BLaER1 treated with 17β-estradiol and CSF1 and Interleukin-3, amounts not matched to agents 10 nM and 100 nM (cell line): Measurements from ENCODE around the gene L2HGDH.

ENCODE experiments used
- H3K27ac ChIP-seq, 11 experiments: shearing (Covaris generic); formaldehyde crosslinking; 2 replicates each; pipeline ENCODE4 v1.8.1; 2022
- H3K27me3 ChIP-seq, 11 experiments: shearing (Covaris generic); formaldehyde crosslinking; 2 replicates each; pipeline ENCODE4 v1.8.1; 2022
- H3K36me3 ChIP-seq, 11 experiments: shearing (Covaris generic); formaldehyde crosslinking; 2 replicates each; pipeline ENCODE4 v1.8.1; 2022
- H3K4me1 ChIP-seq, 10 experiments: shearing (Covaris generic); formaldehyde crosslinking; 2 replicates each; pipeline ENCODE4 v1.8.1; 2022
- H3K4me2 ChIP-seq, 11 experiments: shearing (Covaris generic); formaldehyde crosslinking; 2 replicates each; pipeline ENCODE4 v1.8.1; 2022
- H3K4me3 ChIP-seq, 10 experiments: shearing (Covaris generic); formaldehyde crosslinking; 2 replicates each; pipeline ENCODE4 v1.8.1; 2022
- H3K9ac ChIP-seq, 11 experiments: shearing (Covaris generic); formaldehyde crosslinking; 2 replicates each; pipeline ENCODE4 v1.8.1; 2022
- H3K9me3 ChIP-seq, 11 experiments: shearing (Covaris generic); formaldehyde crosslinking; replicated peaks in 1 of 11; 2 replicates each; pipeline ENCODE4 v1.8.1; 2022
- H4K20me1 ChIP-seq, 11 experiments: shearing (Covaris generic); formaldehyde crosslinking; 2 replicates each; pipeline ENCODE4 v1.8.1; 2022
- Cebpa-rat ChIP-seq, 11 experiments: shearing (Covaris generic); IDR thresholded peaks; 2 replicates each; pipeline ENCODE4 v1.8.1; 2022

Gene L2HGDH

GRCh38 chr14:50254248-50254647 lies 57.8 kb downstream of the L2HGDH start:
- Histone ChIP-seq H3K9ac (no peak overlapping the region), H3K36me3 (peaks cover 0 to 46% (median 29%) of the 10 kb centered on the region in 11 experiments; a peak in 17 of 22 replicates), H3K27me3 (no peaks in the 10 kb centered on the region), H3K27ac (no peak overlapping the region), H3K9me3 (peaks cover 0 to 19% (median 13%) of the 10 kb centered on the region in 11 experiments; a peak in 13 of 22 replicates), H3K4me2 (no peak overlapping the region), H4K20me1 (no peaks in the 10 kb centered on the region), H3K4me3 (no peak overlapping the region), H3K4me1 (no peaks in the 10 kb centered on the region)
- no peak for TF ChIP-seq Cebpa-rat (IDR thresholded peaks at IDR 0.05)

- H3K9me3 ChIP-seq, result peaks cover 0 to 19% (median 13%) of the 10 kb centered on the region in 11 experiments; a peak in 13 of 22 replicates
- no peak overlapping the region for H3K4me3 ChIP-seq
- no peak for TF ChIP-seq Cebpa-rat (IDR thresholded peaks at IDR 0.05)
- H3K36me3 ChIP-seq, result peaks cover 0 to 60% (median 39%) of the 10 kb centered on the region in 11 experiments; a peak in 19 of 22 replicates
- no peaks in the 10 kb centered on the region for H3K27me3 ChIP-seq
- H3K4me1 ChIP-seq, result no peaks in the 10 kb centered on the region
- no peak overlapping the region for H3K27ac ChIP-seq
- H3K4me2 ChIP-seq, result no peak overlapping the region
- H4K20me1 ChIP-seq, result no peaks in the 10 kb centered on the region
- no peak overlapping the region for H3K9ac ChIP-seq
These were observed 62.8 kb downstream of the L2HGDH start for GRCh38 chr14:50249136-50249775.

- Histone ChIP-seq H3K4me1 (no peaks in the 10 kb centered on the region), H3K4me2 (no peak overlapping the region), H3K9me3 (peaks cover 0 to 11% (median 2%) of the 10 kb centered on the region in 11 experiments; a peak in 8 of 22 replicates), H3K27ac (no peak overlapping the region), H3K36me3 (peaks cover 0 to 47% (median 29%) of the 10 kb centered on the region in 11 experiments; a peak in 18 of 22 replicates), H4K20me1 (no peaks in the 10 kb centered on the region), H3K9ac (no peak overlapping the region), H3K4me3 (no peak overlapping the region), H3K27me3 (no peaks in the 10 kb centered on the region)
- TF ChIP-seq Cebpa-rat (IDR thresholded peaks at IDR 0.05), result peak in 1 of 11 experiments; percentile 54; a peak in 1 of 22 replicates
These were observed 64.8 kb downstream of the L2HGDH start for GRCh38 chr14:50247245-50247644.

- Histone ChIP-seq H3K9me3 (no peaks in the 10 kb centered on the region), H3K27me3 (no peaks in the 10 kb centered on the region; a peak in 1 of 22 replicates), H3K4me3 (no peak overlapping the region), H3K9ac (no peak overlapping the region), H3K4me2 (no peak overlapping the region), H3K4me1 (peaks cover 1 to 5% (median 4%) of the 10 kb centered on the region in 10 experiments), H3K27ac (no peak overlapping the region), H3K36me3 (peaks cover 0 to 27% (median 7%) of the 10 kb centered on the region in 11 experiments; a peak in 11 of 22 replicates), H4K20me1 (no peaks in the 10 kb centered on the region)
- no peak for TF ChIP-seq Cebpa-rat (IDR thresholded peaks at IDR 0.05)
These were observed 69.3 kb downstream of the L2HGDH start for GRCh38 chr14:50242566-50243310.

- Histone ChIP-seq H3K9me3 (no peaks in the 10 kb centered on the region), H3K4me2 (no peak overlapping the region), H3K27me3 (no peaks in the 10 kb centered on the region; a peak in 1 of 22 replicates), H4K20me1 (no peaks in the 10 kb centered on the region), H3K36me3 (peaks cover 0 to 27% (median 7%) of the 10 kb centered on the region in 11 experiments; a peak in 11 of 22 replicates), H3K4me1 (peaks cover 7 to 11% (median 10%) of the 10 kb centered on the region in 10 experiments), H3K27ac (no peak overlapping the region), H3K9ac (no peak overlapping the region), H3K4me3 (no peak overlapping the region)
- no peak for TF ChIP-seq Cebpa-rat (IDR thresholded peaks at IDR 0.05)
These were observed 69.9 kb downstream of the L2HGDH start for GRCh38 chr14:50242096-50242495.

GRCh38 chr14:50237427-50237826 lies 74.6 kb downstream of the L2HGDH start:
- Histone ChIP-seq H3K27ac (peak overlapping the region in 5 of 11 experiments; percentile 12 to 58 (median 38); a peak in 10 of 22 replicates), H4K20me1 (no peaks in the 10 kb centered on the region), H3K4me1 (peaks cover 10 to 18% (median 14%) of the 10 kb centered on the region in 10 experiments), H3K4me2 (peak overlapping the region; percentile 35 to 92 (median 65); a peak in 21 of 22 replicates), H3K4me3 (no peak overlapping the region), H3K9ac (peak overlapping the region in 3 of 11 experiments; percentile 7 to 44 (median 19); a peak in 3 of 22 replicates), H3K9me3 (peaks cover 7 to 21% (median 10%) of the 10 kb centered on the region in 11 experiments), H3K27me3 (no peaks in the 10 kb centered on the region; a peak in 1 of 22 replicates), H3K36me3 (peaks cover 0 to 4% (median 0%) of the 10 kb centered on the region in 11 experiments; a peak in 1 of 22 replicates)
- TF ChIP-seq Cebpa-rat (IDR thresholded peaks at IDR 0.05), result no peak

- no peak overlapping the region for H3K4me3 ChIP-seq
- H3K4me1 ChIP-seq, result peaks cover 24 to 33% (median 28%) of the 10 kb centered on the region in 10 experiments
- peaks cover 7 to 21% (median 10%) of the 10 kb centered on the region in 11 experiments for H3K9me3 ChIP-seq
- no peaks in the 10 kb centered on the region for H3K27me3 ChIP-seq
- no peak overlapping the region for H3K27ac ChIP-seq
- no peak for TF ChIP-seq Cebpa-rat (IDR thresholded peaks at IDR 0.05)
- peaks cover 0 to 4% (median 0%) of the 10 kb centered on the region in 11 experiments; a peak in 5 of 22 replicates for H3K36me3 ChIP-seq
- H3K4me2 ChIP-seq, result no peak overlapping the region
- H4K20me1 ChIP-seq, result peaks cover 7 to 24% (median 15%) of the 10 kb centered on the region in 11 experiments; a peak in 17 of 22 replicates
- no peak overlapping the region for H3K9ac ChIP-seq
These were observed 78.1 kb downstream of the L2HGDH start for GRCh38 chr14:50233951-50234250.

- Histone ChIP-seq H3K4me1 (peaks cover 28 to 38% (median 32%) of the 10 kb centered on the region in 10 experiments), H3K36me3 (peaks cover 0 to 7% (median 4%) of the 10 kb centered on the region in 11 experiments; a peak in 13 of 22 replicates), H4K20me1 (peaks cover 7 to 28% (median 15%) of the 10 kb centered on the region in 11 experiments; a peak in 17 of 22 replicates), H3K9ac (no peak overlapping the region), H3K9me3 (peaks cover 8 to 24% (median 14%) of the 10 kb centered on the region in 11 experiments), H3K4me3 (no peak overlapping the region), H3K4me2 (no peak overlapping the region), H3K27me3 (no peaks in the 10 kb centered on the region), H3K27ac (no peak overlapping the region)
- TF ChIP-seq Cebpa-rat (IDR thresholded peaks at IDR 0.05), result no peak
These were observed 78.7 kb downstream of the L2HGDH start for GRCh38 chr14:50233166-50233950.
